AG04450 (cell line): Measurements from ENCODE around the gene RGS6. TPM values are rescaled to one million over a fixed set of nuclear protein-coding genes. Genes with fewer than 3 reads are reported as not detected.

ENCODE experiments used
- CTCF ChIA-PET: fragments of 300-600, 350-600 bp; formaldehyde crosslinking; extraction: SDS; loops from one replicate; lab custom pipeline; 2022; ENCODE audit warnings: antibody characterized with exemption, inconsistent platforms; lab: Charles Lee
- POLR2A ChIA-PET: fragments of 350-600 bp; formaldehyde crosslinking; extraction: SDS; loops from one replicate; lab custom pipeline; 2021; ENCODE audit warnings: antibody characterized with exemption, inconsistent platforms; lab: Yijun Ruan, JAX
- DNase-seq: peaks from one replicate; pipeline ENCODE4 v3.0.0-alpha.2; 2011; ENCODE audit warnings: low read depth, low spot score
- H3K27ac ChIP-seq: one replicate; pipeline ENCODE4 v1.5.1; 2012; ENCODE audit warnings: low read depth, low read length, control low read depth
- H3K27me3 ChIP-seq: one replicate; pipeline ENCODE4 v1.6.0; 2012; ENCODE audit warnings: low read length; ENCODE audit not compliant: control insufficient read depth, insufficient read depth
- H3K4me3 ChIP-seq: 2 replicates; pipeline ENCODE4 v1.5.1; 2011; ENCODE audit warnings: mild to moderate bottlenecking, low read depth, low read length, control low read depth
- H3K9me3 ChIP-seq: 2 replicates; pipeline ENCODE4 v1.5.1; 2012; ENCODE audit warnings: low read length; ENCODE audit not compliant: control insufficient read depth, insufficient read depth
- polyA plus RNA-seq: library from polyadenylated mRNA; depleted of rRNA; stranded (reverse); fragments of >200 nt; gene quantifications from 2 replicates; pipeline ENCODE4 v1.2.3, GENCODE V29; 2011
- TF ChIP-seq, protein P1 (sequence below): IDR thresholded peaks from 2 replicates; pipeline ENCODE4 v1.5.1; 2011; ENCODE audit warnings: low read depth, low read length, control low read depth, inconsistent platforms

RGS6 gene
- polyA plus RNA-seq, 1 experiment, result not detected

DNA sequence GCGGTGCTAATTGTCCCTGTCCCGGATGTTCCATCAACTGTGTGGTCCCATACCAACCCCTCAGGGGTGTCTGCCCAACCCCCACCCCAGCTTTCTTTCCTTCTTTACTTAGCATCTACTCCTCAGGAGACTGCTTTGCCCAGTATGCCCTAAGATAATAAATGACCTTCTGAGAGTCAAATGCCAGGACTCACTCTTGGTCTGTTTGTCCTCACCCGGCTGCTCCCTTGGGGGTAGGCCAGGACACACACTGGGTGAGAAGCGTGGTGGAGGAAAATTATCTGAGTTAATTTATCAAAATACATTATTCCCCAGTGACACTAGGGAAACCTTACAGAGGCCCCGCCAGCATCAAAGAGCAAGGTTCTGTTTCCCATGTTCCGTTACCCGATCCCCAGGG, 457.0 kb downstream of the RGS6 start:
- Histone ChIP-seq H3K27me3 (peaks cover 2% of the 10 kb centered on the region), H3K27ac (no peak overlapping the region), H3K4me3 (no peak overlapping the region), H3K9me3 (no peaks in the 10 kb centered on the region)
- TF ChIP-seq, protein P1, sequence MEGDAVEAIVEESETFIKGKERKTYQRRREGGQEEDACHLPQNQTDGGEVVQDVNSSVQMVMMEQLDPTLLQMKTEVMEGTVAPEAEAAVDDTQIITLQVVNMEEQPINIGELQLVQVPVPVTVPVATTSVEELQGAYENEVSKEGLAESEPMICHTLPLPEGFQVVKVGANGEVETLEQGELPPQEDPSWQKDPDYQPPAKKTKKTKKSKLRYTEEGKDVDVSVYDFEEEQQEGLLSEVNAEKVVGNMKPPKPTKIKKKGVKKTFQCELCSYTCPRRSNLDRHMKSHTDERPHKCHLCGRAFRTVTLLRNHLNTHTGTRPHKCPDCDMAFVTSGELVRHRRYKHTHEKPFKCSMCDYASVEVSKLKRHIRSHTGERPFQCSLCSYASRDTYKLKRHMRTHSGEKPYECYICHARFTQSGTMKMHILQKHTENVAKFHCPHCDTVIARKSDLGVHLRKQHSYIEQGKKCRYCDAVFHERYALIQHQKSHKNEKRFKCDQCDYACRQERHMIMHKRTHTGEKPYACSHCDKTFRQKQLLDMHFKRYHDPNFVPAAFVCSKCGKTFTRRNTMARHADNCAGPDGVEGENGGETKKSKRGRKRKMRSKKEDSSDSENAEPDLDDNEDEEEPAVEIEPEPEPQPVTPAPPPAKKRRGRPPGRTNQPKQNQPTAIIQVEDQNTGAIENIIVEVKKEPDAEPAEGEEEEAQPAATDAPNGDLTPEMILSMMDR, result no peak
- POLR2A ChIA-PET, result no interaction called here
- DNase-seq, result no peak
- CTCF ChIA-PET, result no interaction called here

DNA sequence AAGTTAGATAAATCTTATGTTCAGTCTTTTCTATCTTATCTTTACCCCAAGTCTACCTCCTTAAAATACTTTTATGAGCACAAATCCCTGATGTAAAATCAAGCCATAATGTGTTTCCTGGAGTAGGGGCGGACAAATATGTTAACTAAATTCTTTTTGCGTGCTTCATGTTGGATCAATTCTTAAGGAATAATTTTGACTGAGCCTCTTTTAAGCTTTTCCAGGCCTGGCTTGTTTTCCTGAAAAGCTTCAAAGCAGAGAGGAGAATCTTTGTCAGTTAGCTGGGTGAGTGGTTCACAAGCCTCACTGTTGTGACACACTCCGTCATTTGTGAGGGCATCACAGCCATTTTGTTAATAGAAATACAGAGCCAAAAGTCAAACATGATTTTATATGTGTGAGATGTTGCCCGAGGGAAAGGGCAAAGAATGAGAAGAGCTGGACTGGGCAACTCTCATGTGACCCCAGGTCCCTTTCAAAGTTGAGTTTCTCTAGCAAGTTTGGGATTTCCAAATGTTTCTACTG, 468.9 kb downstream of the RGS6 start:
- H3K4me3 ChIP-seq, result no peak overlapping the region
- TF ChIP-seq, protein P1, result no peak
- no peak for DNase-seq
- CTCF ChIA-PET, result no interaction called here
- POLR2A ChIA-PET, result no interaction called here
- no peak overlapping the region for H3K27ac ChIP-seq
- H3K27me3 ChIP-seq, result no peaks in the 10 kb centered on the region
- no peaks in the 10 kb centered on the region for H3K9me3 ChIP-seq

DNA sequence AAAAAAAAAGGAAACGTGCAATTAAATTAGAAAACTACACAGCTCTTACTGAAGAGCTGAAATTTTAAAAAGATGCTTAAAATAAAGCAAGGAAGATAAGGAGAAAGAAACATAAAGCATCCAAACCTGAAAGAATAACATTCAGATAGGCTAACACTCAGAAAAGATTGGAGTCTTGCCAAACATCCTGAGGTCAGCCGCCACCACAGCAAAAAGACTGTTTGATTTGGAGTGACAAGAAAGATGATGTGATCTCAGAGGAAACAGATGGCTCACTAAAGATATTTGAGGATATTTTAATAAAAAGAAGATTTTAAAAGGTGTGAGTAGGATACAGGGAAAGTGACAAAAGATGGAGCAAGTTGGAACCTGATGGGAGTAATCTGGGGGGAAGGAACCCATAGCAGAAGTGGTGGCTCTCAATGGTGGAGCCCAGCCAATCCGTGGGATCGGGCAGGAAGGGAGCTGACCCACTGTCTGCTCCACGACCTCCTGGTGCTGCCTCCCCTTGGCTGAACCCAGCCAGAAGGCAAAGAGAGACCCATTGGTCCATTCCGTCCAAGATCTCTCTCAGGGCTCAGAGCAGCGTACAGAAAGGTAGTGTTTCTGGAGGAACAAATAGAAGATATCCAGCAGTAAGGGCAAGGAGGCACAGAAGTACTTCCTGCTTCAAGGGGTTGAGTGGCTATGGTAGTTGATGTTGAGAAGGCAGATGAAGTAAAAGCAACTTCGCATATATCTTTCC, 469.6 kb downstream of the RGS6 start:
- no peak for DNase-seq
- Histone ChIP-seq H3K27me3 (no peaks in the 10 kb centered on the region), H3K27ac (no peak overlapping the region), H3K9me3 (no peaks in the 10 kb centered on the region), H3K4me3 (no peak overlapping the region)
- POLR2A ChIA-PET, result no interaction called here
- CTCF ChIA-PET, result no interaction called here
- TF ChIP-seq, protein P1, result no peak

DNA sequence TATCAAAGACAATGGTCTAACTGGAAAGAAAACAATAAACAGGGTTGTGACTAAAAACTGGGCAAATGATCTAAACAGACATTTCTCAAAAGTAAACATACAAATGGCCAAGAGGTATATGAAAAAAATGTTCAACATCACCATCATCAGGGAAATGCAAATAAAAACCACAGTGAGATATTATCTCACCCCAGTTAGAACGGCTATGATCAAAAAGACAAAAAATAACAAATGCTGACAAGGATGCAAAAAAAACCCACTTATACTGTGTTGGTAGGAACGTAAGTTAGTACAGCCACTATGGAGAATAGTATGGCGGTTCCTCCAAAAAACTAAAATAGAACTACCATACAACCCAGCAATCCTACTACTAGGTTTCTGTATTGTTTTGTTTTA, 470.1 kb downstream of the RGS6 start:
- Histone ChIP-seq H3K27ac (no peak overlapping the region), H3K27me3 (no peaks in the 10 kb centered on the region), H3K4me3 (no peak overlapping the region), H3K9me3 (no peaks in the 10 kb centered on the region)
- ChIA-PET CTCF (no interaction called here), POLR2A (no interaction called here)
- no peak for DNase-seq
- TF ChIP-seq, protein P1, result no peak

DNA sequence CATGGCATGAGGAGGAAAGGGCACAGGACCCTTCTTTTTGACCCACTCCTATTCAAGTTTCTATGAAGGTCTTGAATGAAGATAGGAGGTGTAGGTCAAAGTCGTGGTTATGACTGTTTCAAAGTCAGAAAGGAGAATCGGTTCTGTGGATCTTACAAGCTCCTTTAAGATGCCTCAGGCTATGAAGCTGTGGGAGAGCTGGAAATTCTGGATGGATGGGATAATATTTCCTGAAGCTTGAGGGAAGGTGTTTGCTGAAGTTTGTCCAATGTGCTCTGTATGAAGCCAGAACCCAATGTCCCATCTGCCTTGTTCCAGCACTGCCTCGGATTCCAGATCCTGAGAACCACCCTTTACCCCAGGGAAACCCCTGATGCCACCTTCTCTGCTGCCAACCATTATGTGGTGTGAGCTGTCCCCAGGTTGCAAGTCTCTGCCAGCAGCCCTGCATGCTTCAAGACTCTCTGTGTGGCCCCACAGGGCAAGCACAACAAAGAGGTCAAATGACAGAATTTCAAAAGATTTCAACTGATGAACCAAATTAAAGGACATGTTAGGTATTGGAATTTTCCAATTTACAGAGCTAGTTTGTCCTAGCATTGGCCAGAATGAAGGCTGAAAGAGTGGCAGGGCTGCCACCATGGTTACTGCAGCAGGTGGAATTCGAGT, 472.0 kb downstream of the RGS6 start:
- no peak overlapping the region for H3K4me3 ChIP-seq
- no peak overlapping the region for H3K27ac ChIP-seq
- no peak for DNase-seq
- no peaks in the 10 kb centered on the region for H3K9me3 ChIP-seq
- no peaks in the 10 kb centered on the region for H3K27me3 ChIP-seq
- POLR2A ChIA-PET, result no interaction called here
- TF ChIP-seq, protein P1, result no peak
- CTCF ChIA-PET, result no interaction called here
